NCI-H146 (cell line): ENCODE results near the gene DENND2C.
"Not testable (repeated sequence)": the region's sequence is repeated elsewhere in the genome, so short reads cannot be mapped to it uniquely, and the experiment has no call there.

ENCODE experiments used
- DNase-seq: peaks from one replicate; lab custom pipeline; 2025; lab: John Stamatoyannopoulos, UW

DENND2C gene

GRCh38 chr1:114595602-114596001, 74.2 kb downstream of the DENND2C start:
- DNase-seq = no peak

- no peak for DNase-seq
These were observed 75.8 kb downstream of the DENND2C start for GRCh38 chr1:114594046-114594445.

- DNase-seq = no peak
These were observed 80.7 kb downstream of the DENND2C start for GRCh38 chr1:114589122-114589521.

GRCh38 chr1:114588196-114588689, 81.6 kb downstream of the DENND2C start:
- no peak for DNase-seq

- DNase-seq = no peak
These were observed 82.5 kb downstream of the DENND2C start for GRCh38 chr1:114587203-114587991.

- DNase-seq = no peak
These were observed 83.3 kb downstream of the DENND2C start for GRCh38 chr1:114586513-114587047.

- DNase-seq = no peak
These were observed 84.6 kb downstream of the DENND2C start for GRCh38 chr1:114585231-114585630.

- peak; percentile 98 for DNase-seq
These were observed 88.2 kb downstream of the DENND2C start, which contains the start of gene BCAS2 for GRCh38 chr1:114581335-114582287. BCAS2 (minus strand) TSS chr1:114581615; CDS start chr1:114581591, 24 bp downstream.

- no peak for DNase-seq
These were observed 95.5 kb downstream of the DENND2C start for GRCh38 chr1:114574365-114574764.

- no peak for DNase-seq
These were observed 105.7 kb downstream of the DENND2C start for GRCh38 chr1:114564141-114564540.

GRCh38 chr1:114562978-114563510, 106.8 kb downstream of the DENND2C start:
- not testable (repeated sequence) for DNase-seq

GRCh38 chr1:114561333-114561732, 108.5 kb downstream of the DENND2C start:
- no peak for DNase-seq

- no peak for DNase-seq
These were observed 110.5 kb downstream of the DENND2C start for GRCh38 chr1:114559356-114559755.

- peak; percentile 16 for DNase-seq
These were observed 111.3 kb downstream of the DENND2C start for GRCh38 chr1:114558544-114558943.

GRCh38 chr1:114554577-114554976, 115.3 kb downstream of the DENND2C start:
- DNase-seq = no peak

GRCh38 chr1:114552106-114552639, 117.7 kb downstream of the DENND2C start:
- no peak for DNase-seq

GRCh38 chr1:114551400-114551799, 118.4 kb downstream of the DENND2C start:
- no peak for DNase-seq

- no peak for DNase-seq
These were observed 119.5 kb downstream of the DENND2C start for GRCh38 chr1:114550336-114550735.

- no peak for DNase-seq
These were observed 120.7 kb downstream of the DENND2C start for GRCh38 chr1:114549137-114549536.

GRCh38 chr1:114547076-114547475, 122.8 kb downstream of the DENND2C start:
- no peak for DNase-seq

GRCh38 chr1:114545796-114546195, 124.1 kb downstream of the DENND2C start:
- no peak for DNase-seq

- no peak for DNase-seq
These were observed 124.5 kb downstream of the DENND2C start for GRCh38 chr1:114545315-114545714.
